HL-60 (cell line): Measurements from ENCODE around the gene PPY.

ENCODE experiments used
- POLR2AphosphoS5 ChIP-seq: IDR thresholded peaks from 2 replicates; pipeline ENCODE4 v1.6.1; 2012; ENCODE audit warnings: low read depth
- TF ChIP-seq, protein P1 (sequence below): IDR thresholded peaks from one replicate; pipeline ENCODE4 v1.5.1; 2011; ENCODE audit warnings: low read length, control low read depth, inconsistent platforms; ENCODE audit not compliant: insufficient read depth

DNA sequence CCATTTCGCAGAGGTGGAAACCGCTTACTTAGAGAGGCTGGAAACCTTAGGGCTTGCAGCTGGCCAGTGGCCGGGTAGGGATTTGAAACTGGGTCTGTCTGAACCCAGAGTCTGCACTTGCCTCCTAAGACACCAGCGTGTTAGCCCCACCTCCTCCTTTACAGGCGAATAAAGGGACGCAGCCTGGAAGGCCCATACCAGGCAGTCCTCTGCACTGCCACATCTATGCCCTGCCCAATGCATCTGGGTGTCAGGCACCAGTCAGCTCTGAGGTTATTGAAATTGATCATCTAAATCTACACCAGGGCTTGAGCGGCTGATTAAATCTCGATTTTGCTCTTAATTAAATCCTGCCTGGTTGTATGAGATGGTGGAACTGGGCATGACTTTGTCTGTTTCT is 42.2 kb upstream of the PPY start:
- TF ChIP-seq, protein P1, sequence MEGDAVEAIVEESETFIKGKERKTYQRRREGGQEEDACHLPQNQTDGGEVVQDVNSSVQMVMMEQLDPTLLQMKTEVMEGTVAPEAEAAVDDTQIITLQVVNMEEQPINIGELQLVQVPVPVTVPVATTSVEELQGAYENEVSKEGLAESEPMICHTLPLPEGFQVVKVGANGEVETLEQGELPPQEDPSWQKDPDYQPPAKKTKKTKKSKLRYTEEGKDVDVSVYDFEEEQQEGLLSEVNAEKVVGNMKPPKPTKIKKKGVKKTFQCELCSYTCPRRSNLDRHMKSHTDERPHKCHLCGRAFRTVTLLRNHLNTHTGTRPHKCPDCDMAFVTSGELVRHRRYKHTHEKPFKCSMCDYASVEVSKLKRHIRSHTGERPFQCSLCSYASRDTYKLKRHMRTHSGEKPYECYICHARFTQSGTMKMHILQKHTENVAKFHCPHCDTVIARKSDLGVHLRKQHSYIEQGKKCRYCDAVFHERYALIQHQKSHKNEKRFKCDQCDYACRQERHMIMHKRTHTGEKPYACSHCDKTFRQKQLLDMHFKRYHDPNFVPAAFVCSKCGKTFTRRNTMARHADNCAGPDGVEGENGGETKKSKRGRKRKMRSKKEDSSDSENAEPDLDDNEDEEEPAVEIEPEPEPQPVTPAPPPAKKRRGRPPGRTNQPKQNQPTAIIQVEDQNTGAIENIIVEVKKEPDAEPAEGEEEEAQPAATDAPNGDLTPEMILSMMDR, result no peak
- TF ChIP-seq POLR2AphosphoS5, result no peak
